ENCODE results near the gene ADAMTSL3.

Gene ADAMTSL3

DNA sequence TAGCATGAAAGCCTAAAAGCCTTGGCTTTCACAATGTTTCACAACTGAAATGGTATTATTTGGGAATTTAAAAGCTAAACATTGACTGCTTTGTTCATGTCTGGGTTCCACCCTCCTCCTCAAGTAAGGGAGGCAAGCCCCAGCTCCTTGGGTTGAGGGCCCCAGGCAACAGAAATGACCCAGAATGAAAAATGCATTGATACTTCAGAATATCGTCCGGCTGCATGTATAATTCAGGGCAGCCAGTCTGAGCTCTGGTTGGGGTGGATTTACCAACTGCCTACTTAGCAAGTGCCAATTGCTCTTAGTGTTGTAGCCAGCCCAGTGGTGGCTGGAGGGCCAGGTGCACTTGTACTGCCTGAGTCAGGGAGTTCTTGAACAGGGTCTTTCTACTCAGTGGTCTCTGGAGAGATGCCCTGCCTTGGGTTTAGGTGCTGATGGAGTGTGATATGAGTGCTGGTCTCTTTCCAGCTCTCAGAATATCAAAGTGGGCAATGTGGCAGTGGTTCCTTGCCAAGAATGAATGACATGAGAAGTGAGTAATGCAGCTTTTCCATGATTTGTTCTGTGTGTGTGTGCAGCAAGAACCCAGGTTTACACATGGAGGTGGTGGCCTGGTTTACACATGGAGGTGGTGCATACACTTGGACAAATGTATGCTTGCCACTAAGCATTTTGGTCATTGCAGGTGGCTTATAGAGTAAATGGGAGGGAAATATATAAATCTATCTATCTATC lies 40.9 kb upstream of the ADAMTSL3 start:
- TF ChIP-seq, protein P1, sequence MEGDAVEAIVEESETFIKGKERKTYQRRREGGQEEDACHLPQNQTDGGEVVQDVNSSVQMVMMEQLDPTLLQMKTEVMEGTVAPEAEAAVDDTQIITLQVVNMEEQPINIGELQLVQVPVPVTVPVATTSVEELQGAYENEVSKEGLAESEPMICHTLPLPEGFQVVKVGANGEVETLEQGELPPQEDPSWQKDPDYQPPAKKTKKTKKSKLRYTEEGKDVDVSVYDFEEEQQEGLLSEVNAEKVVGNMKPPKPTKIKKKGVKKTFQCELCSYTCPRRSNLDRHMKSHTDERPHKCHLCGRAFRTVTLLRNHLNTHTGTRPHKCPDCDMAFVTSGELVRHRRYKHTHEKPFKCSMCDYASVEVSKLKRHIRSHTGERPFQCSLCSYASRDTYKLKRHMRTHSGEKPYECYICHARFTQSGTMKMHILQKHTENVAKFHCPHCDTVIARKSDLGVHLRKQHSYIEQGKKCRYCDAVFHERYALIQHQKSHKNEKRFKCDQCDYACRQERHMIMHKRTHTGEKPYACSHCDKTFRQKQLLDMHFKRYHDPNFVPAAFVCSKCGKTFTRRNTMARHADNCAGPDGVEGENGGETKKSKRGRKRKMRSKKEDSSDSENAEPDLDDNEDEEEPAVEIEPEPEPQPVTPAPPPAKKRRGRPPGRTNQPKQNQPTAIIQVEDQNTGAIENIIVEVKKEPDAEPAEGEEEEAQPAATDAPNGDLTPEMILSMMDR (conservative IDR thresholded peaks at IDR 0.05; ENCODE audit: low read depth, low read length): no peak
- no peak for DNase-seq (ENCODE audit: low read depth)
- H3K4me3 ChIP-seq (ENCODE audit: low read depth, low read length): no peak overlapping the region

DNA sequence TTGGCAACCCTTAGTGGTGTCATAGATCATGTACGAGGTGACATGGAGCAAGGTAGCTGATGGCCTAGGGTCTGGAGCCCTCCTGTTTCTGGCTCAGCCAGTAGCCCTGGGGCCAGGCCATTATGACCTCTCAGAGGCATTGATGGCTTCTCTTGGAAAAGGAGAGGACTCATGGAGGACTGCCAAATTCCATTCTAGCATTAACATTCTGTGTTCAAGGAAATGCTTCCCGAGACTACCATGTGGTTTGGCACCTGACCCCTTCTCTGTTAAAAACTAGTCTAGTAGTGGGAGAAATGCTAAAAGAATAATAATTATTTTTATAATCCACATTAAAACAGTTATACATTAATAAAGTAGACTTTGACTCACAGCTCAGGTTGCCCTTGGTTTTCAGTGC lies 40.2 kb upstream of the ADAMTSL3 start:
- DNase-seq (ENCODE audit: low read depth): peak; percentile 59
- TF ChIP-seq, protein P1 (conservative IDR thresholded peaks at IDR 0.05; ENCODE audit: low read depth, low read length): no peak
- no peak overlapping the region for H3K4me3 ChIP-seq (ENCODE audit: low read depth, low read length)

DNA sequence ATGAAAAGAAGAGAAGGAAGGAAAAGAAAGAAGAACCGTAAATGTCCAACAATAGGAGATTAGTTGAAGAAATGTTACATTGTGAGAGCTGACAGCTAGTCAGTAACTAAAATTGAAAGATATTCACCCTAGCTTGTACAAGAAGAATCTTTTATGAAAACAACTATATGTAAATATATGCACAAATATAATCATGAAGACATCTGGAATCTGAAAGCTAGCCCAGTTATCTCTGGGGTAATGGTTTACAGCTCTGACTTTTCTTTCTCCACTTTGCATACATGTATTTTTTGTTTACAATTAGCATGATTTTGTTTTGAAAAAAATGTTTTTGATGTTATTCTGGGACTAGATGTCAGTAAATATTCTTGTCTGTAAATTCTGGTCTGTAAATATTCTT lies 37.1 kb upstream of the ADAMTSL3 start:
- DNase-seq (ENCODE audit: low read depth): no peak
- TF ChIP-seq, protein P1 (conservative IDR thresholded peaks at IDR 0.05; ENCODE audit: low read depth, low read length): no peak
- H3K4me3 ChIP-seq (ENCODE audit: low read depth, low read length): no peak overlapping the region

DNA sequence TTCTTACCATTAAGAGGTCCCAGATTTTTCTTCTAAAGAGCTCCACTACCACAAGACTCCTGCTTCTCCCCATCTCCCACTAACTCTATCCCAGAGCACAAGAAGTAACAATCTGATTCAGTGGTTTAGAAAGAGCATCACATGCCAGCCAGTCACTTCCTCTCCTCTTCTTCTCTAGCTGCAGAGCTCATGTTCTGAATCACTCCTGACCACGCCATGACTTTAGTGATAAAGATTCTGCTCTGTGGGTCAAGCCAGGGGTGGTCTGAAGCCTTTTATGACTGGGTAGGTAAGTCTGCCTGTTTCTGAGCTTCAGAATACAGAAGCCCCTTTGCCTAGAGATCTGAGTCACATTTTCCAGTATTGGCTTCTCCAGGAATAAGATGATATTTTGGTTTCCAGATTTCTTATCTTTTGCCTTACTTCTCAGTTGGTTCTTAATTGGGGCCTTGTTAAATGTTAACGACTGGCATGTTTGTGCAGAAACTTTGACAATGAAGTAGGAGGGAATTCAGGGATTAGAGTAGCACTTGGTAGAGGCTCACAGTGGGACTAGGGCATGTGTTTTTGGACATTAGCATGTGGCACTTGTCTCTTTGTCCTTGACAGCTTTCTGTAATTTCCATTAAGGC lies 27.6 kb upstream of the ADAMTSL3 start:
- TF ChIP-seq, protein P1 (conservative IDR thresholded peaks at IDR 0.05; ENCODE audit: low read depth, low read length): no peak
- DNase-seq (ENCODE audit: low read depth): peak; percentile 63
- no peak overlapping the region for H3K4me3 ChIP-seq (ENCODE audit: low read depth, low read length)

DNA sequence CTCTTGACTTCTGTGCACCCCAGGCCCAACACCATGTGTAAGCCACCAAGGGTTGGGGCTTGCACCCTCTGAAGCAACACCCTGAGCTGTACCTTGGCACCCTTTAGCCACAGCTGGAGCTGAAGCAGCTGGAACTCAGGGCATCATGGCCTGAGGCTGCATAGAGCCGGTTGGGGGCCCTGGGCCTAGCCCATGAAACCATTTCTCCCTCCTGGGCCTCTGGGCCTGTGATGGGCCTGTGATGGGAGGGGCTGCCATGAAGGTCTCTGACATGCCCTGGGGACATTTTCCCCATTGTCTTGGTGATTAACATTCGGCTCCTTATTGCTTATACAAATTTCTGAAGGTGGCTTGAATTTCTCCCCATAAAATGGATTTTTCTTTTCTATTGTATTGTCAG lies 22.4 kb upstream of the ADAMTSL3 start:
- no peak for DNase-seq (ENCODE audit: low read depth)
- H3K4me3 ChIP-seq (ENCODE audit: low read depth, low read length): no peak overlapping the region
- TF ChIP-seq, protein P1 (conservative IDR thresholded peaks at IDR 0.05; ENCODE audit: low read depth, low read length): no peak

DNA sequence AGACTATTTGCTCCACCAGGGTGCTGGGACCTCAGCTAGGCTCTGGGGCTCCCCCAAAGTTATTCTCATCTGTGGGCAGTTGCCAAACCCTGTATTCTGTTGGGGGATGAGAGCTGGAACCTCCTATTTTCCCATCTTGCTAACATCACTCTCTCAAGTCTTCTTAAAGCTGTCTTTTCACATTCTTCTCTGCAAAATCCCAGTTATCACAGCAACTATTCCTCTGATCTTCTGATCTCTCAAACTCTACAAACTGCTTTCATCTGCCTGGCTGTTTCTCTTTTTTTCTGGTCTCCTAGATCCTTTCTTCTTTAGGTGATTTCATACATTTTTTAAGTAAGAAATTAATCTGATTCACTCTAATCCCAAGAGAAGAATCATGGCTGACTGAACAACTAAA lies 10.7 kb upstream of the ADAMTSL3 start:
- DNase-seq (ENCODE audit: low read depth): no peak
- H3K4me3 ChIP-seq (ENCODE audit: low read depth, low read length): no peak overlapping the region
- TF ChIP-seq, protein P1 (conservative IDR thresholded peaks at IDR 0.05; ENCODE audit: low read depth, low read length): no peak

DNA sequence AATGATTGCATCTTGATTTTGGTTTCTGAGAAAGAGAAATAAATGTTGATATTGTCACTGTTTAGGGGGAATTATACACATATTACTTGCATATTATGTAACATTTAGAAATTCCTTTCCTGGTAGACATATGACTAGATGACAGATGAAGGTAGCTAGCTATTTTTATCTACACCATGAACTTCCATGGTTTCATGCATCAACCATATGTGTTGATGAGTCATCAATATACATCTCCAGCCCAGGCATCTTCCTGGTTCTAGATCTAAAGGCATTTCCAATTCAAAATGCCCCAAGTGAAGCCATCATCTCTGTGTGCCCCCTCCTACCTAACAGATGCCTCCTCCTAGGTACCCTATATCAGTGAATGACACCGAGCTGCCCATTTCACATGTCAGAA lies 9.5 kb upstream of the ADAMTSL3 start:
- DNase-seq (ENCODE audit: low read depth): no peak
- TF ChIP-seq, protein P1 (conservative IDR thresholded peaks at IDR 0.05; ENCODE audit: low read depth, low read length): no peak
- H3K4me3 ChIP-seq (ENCODE audit: low read depth, low read length): no peak overlapping the region

All from choroid plexus epithelial cell (primary cell).